ENCODE results near the gene GRPEL1.

The GRPEL1 gene

DNA sequence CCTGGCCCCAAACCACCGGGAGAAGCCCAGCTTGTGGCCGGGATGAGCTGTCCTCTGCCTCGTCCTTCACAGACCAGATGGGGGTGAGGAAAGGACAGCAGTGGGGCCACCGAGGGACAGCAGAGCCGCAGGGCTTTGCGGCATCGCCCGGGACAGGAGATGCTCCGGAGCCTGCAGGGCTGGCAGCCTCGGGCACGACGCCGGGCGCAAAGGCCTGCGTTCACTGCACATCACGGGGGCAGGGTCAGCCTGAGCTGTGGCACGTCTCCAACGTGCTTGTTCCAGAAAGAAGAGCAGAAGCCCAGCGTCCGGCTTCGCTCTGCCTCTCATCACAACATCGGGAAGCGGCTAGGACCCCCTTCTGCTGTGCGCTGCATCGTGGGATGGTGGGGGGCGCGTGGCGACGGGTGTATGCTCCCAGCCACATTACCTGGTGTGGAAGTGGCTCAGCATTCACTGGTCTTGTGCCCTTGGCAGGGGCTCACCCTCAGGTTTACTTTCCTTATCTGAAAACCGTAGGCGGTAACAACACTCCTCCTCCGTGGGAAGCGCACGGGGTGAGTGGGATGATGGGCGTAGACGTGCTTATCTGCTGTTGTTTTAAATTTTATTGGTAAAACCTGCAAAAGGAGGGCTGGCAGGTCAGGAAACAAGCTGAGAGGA, 17.3 kb downstream of the GRPEL1 start:
- TF ChIP-seq, protein P1, sequence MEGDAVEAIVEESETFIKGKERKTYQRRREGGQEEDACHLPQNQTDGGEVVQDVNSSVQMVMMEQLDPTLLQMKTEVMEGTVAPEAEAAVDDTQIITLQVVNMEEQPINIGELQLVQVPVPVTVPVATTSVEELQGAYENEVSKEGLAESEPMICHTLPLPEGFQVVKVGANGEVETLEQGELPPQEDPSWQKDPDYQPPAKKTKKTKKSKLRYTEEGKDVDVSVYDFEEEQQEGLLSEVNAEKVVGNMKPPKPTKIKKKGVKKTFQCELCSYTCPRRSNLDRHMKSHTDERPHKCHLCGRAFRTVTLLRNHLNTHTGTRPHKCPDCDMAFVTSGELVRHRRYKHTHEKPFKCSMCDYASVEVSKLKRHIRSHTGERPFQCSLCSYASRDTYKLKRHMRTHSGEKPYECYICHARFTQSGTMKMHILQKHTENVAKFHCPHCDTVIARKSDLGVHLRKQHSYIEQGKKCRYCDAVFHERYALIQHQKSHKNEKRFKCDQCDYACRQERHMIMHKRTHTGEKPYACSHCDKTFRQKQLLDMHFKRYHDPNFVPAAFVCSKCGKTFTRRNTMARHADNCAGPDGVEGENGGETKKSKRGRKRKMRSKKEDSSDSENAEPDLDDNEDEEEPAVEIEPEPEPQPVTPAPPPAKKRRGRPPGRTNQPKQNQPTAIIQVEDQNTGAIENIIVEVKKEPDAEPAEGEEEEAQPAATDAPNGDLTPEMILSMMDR (IDR thresholded peaks at IDR 0.05; ENCODE audit: low read length, missing control alignments) = no peak
- DNase-seq (ENCODE audit: low read depth) = no peak
- no peak overlapping the region for H3K4me3 ChIP-seq (replicated peaks; ENCODE audit: low read depth, low read length)

DNA sequence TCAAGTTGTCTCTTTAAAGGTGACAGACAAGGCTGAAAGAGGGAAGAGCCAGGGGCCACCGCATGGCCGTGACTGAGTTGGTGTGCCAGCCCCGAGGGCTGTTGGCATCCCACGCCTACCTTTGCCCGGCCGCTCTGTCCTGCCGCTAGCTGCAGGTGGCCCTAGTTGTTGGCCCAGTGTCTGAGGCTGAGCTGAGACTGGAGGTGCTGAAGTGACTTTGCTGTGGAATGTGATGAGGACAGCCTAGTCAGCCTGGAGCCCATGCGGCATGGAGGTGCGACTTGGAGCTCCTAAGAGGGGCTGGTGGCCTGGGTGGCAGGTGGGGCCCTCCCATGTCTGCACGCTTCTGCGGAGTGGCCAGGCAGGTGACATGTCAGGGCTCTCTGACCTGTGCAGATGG, 18.1 kb downstream of the GRPEL1 start:
- H3K4me3 ChIP-seq (replicated peaks; ENCODE audit: low read depth, low read length) = no peak overlapping the region
- no peak for DNase-seq (ENCODE audit: low read depth)
- TF ChIP-seq, protein P1 (IDR thresholded peaks at IDR 0.05; ENCODE audit: low read length, missing control alignments) = no peak

- H3K4me3 ChIP-seq (replicated peaks; ENCODE audit: low read depth, low read length) = no peak overlapping the region
- DNase-seq (ENCODE audit: low read depth) = no peak
- TF ChIP-seq, protein P1 (IDR thresholded peaks at IDR 0.05; ENCODE audit: low read length, missing control alignments) = no peak
Measured at GRCh38 chr4:7049295-7049694, 18.6 kb downstream of the GRPEL1 start.

DNA sequence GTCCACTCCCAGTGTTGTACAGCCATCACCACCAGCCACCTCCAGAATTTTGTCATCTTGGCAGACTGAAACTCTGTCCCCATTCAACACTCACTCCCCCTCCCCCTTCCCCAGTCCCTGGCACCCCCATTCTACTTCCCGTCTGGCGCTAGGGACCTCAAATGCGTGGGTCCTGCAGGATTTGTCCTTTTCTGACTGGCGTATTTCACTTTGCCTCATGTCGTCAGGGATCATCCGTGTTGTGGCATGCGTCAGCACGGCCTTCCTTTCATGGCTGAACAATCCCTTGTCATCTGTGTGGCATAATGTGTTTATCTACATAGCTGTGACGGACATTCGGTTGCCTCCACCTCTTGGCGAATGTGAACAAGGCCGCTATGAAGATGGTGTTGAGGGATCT, 19.2 kb downstream of the GRPEL1 start:
- no peak for DNase-seq (ENCODE audit: low read depth)
- TF ChIP-seq, protein P1 (IDR thresholded peaks at IDR 0.05; ENCODE audit: low read length, missing control alignments) = no peak
- no peak overlapping the region for H3K4me3 ChIP-seq (replicated peaks; ENCODE audit: low read depth, low read length)

DNA sequence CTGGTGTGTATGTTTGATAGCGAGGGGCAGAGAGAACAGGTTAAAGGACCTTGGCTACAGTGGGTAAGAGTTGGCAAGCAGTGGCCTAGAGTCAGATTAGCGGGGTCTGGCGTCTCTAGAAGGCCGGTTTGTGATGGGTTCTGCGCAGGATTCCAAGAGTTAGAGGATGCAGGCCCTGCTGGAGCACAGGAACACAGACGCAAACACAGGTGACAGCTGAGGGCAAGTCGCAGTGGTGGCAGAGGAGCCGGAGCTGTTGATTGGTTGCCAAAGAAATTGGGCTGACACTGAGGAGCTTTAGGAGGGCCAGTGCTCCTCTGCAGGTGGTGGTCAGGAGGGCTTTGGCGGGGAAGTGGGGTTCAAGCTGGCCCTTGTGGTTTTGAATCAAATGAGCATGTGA, 20.9 kb downstream of the GRPEL1 start:
- TF ChIP-seq, protein P1 (IDR thresholded peaks at IDR 0.05; ENCODE audit: low read length, missing control alignments) = no peak
- DNase-seq (ENCODE audit: low read depth) = no peak
- no peak overlapping the region for H3K4me3 ChIP-seq (replicated peaks; ENCODE audit: low read depth, low read length)

- TF ChIP-seq, protein P1 (IDR thresholded peaks at IDR 0.05; ENCODE audit: low read length, missing control alignments) = no peak
- H3K4me3 ChIP-seq (replicated peaks; ENCODE audit: low read depth, low read length) = no peak overlapping the region
- no peak for DNase-seq (ENCODE audit: low read depth)
Measured at GRCh38 chr4:7045961-7046921, 21.6 kb downstream of the GRPEL1 start.
